HEK293 (cell line): Measurements from ENCODE around the gene MCIDAS.

Experiments used
- MZF1 ChIP-seq: fragments of 450-650 bp; formaldehyde crosslinking; IDR thresholded peaks from 2 replicates; pipeline ENCODE4 v1.5.1; 2017; ENCODE audit warnings: missing biosample characterization, missing genetic modification characterization, borderline replicate concordance
- OSR2 ChIP-seq: fragments of 450-650 bp; formaldehyde crosslinking; IDR thresholded peaks from 2 replicates; pipeline ENCODE4 v1.5.1; 2016; ENCODE audit warnings: missing biosample characterization, missing genetic modification characterization
- OVOL3 ChIP-seq: fragments of 450-650 bp; formaldehyde crosslinking; IDR thresholded peaks from 2 replicates; pipeline ENCODE4 v1.5.1; 2016; ENCODE audit warnings: missing biosample characterization, missing genetic modification characterization
- PBX3 ChIP-seq: sonication (generic); formaldehyde crosslinking; IDR thresholded peaks from 2 replicates; pipeline ENCODE4 v1.8.1; 2022; ENCODE audit warnings: mild to moderate bottlenecking, moderate library complexity, missing genetic modification reagents
- REPIN1 ChIP-seq: fragments of 450-650 bp; formaldehyde crosslinking; IDR thresholded peaks from 2 replicates; pipeline ENCODE4 v1.5.1; 2017; ENCODE audit warnings: missing biosample characterization, missing genetic modification characterization, low read depth
- SALL2 ChIP-seq: fragments of 450-650 bp; formaldehyde crosslinking; IDR thresholded peaks from 2 replicates; pipeline ENCODE4 v1.5.0; 2017; ENCODE audit warnings: missing biosample characterization, mild to moderate bottlenecking, missing genetic modification characterization, borderline replicate concordance
- SCRT2 ChIP-seq: fragments of 450-650 bp; formaldehyde crosslinking; IDR thresholded peaks from 2 replicates; pipeline ENCODE4 v1.5.1; 2016; ENCODE audit warnings: missing biosample characterization, missing genetic modification characterization
- ZBTB21 ChIP-seq: fragments of 450-650 bp; formaldehyde crosslinking; IDR thresholded peaks from 2 replicates; pipeline ENCODE4 v1.5.1; 2017; ENCODE audit warnings: missing biosample characterization, missing genetic modification characterization
- ZEB2 ChIP-seq: fragments of 450-650 bp; formaldehyde crosslinking; IDR thresholded peaks from 2 replicates; pipeline ENCODE4 v1.5.1; 2016; ENCODE audit warnings: missing biosample characterization, missing genetic modification characterization
- ZFP69B ChIP-seq: fragments of 450-650 bp; formaldehyde crosslinking; IDR thresholded peaks from 2 replicates; pipeline ENCODE4 v1.5.1; 2016; ENCODE audit warnings: missing biosample characterization, missing genetic modification characterization
- ZNF10 ChIP-seq: fragments of 450-650 bp; formaldehyde crosslinking; IDR thresholded peaks from 2 replicates; pipeline ENCODE4 v1.5.1; 2017; ENCODE audit warnings: missing biosample characterization, missing genetic modification characterization
- ZNF140 ChIP-seq: fragments of 450-650 bp; formaldehyde crosslinking; IDR thresholded peaks from 2 replicates; pipeline ENCODE4 v1.5.1; 2016; ENCODE audit warnings: missing biosample characterization, missing genetic modification characterization
- ZNF146 ChIP-seq: fragments of 450-650 bp; formaldehyde crosslinking; IDR thresholded peaks from 2 replicates; pipeline ENCODE4 v1.5.1; 2016; ENCODE audit warnings: missing biosample characterization, missing genetic modification characterization
- ZNF169 ChIP-seq: fragments of 450-650 bp; formaldehyde crosslinking; IDR thresholded peaks from 2 replicates; pipeline ENCODE4 v1.5.1; 2016; ENCODE audit warnings: missing biosample characterization, missing genetic modification characterization
- ZNF184 ChIP-seq: fragments of 450-650 bp; IDR thresholded peaks from 2 replicates; pipeline ENCODE4 v1.5.1; 2018; ENCODE audit warnings: missing biosample characterization, mild to moderate bottlenecking, missing genetic modification characterization
- ZNF19 ChIP-seq: fragments of 450-650 bp; formaldehyde crosslinking; IDR thresholded peaks from 2 replicates; pipeline ENCODE4; 2016; ENCODE audit warnings: missing biosample characterization, missing genetic modification characterization, low read depth
- ZNF292 ChIP-seq: fragments of 450-650 bp; formaldehyde crosslinking; IDR thresholded peaks from 2 replicates; pipeline ENCODE4 v1.5.1; 2016; ENCODE audit warnings: low read depth, missing biosample characterization, missing genetic modification characterization, borderline replicate concordance
- ZNF398 ChIP-seq: fragments of 450-650 bp; formaldehyde crosslinking; IDR thresholded peaks from 2 replicates; pipeline ENCODE4 v1.5.1; 2017; ENCODE audit warnings: missing biosample characterization, missing genetic modification characterization
- ZNF404 ChIP-seq: fragments of 450-650 bp; formaldehyde crosslinking; IDR thresholded peaks from 2 replicates; pipeline ENCODE4 v1.5.1; 2017; ENCODE audit warnings: missing biosample characterization, missing genetic modification characterization
- ZNF416 ChIP-seq: fragments of 450-650 bp; formaldehyde crosslinking; IDR thresholded peaks from 2 replicates; pipeline ENCODE4 v1.5.1; 2016; ENCODE audit warnings: missing biosample characterization, missing genetic modification characterization
- ZNF48 ChIP-seq: fragments of 450-650 bp; formaldehyde crosslinking; IDR thresholded peaks from 2 replicates; pipeline ENCODE4 v1.5.1; 2016; ENCODE audit warnings: missing biosample characterization, missing genetic modification characterization
- ZNF514 ChIP-seq: fragments of 450-650 bp; formaldehyde crosslinking; IDR thresholded peaks from 2 replicates; pipeline ENCODE4 v1.5.1; 2016; ENCODE audit warnings: missing biosample characterization, missing genetic modification characterization
- ZNF548 ChIP-seq: fragments of 450-650 bp; formaldehyde crosslinking; IDR thresholded peaks from 2 replicates; pipeline ENCODE4 v1.5.1; 2016; ENCODE audit warnings: missing biosample characterization, missing genetic modification characterization
- ZNF654 ChIP-seq: fragments of 450-650 bp; formaldehyde crosslinking; IDR thresholded peaks from 2 replicates; pipeline ENCODE4 v1.5.1; 2016; ENCODE audit warnings: low read depth, missing biosample characterization, missing genetic modification characterization
- ZNF664 ChIP-seq: fragments of 450-650 bp; formaldehyde crosslinking; IDR thresholded peaks from 2 replicates; pipeline ENCODE4 v1.5.1; 2016; ENCODE audit warnings: missing biosample characterization, missing genetic modification characterization
- ZNF677 ChIP-seq: fragments of 450-650 bp; IDR thresholded peaks from 2 replicates; pipeline ENCODE4 v1.5.0; 2018; ENCODE audit warnings: missing biosample characterization, mild to moderate bottlenecking, missing genetic modification characterization, moderate library complexity
- ZNF701 ChIP-seq: fragments of 450-650 bp; formaldehyde crosslinking; IDR thresholded peaks from 2 replicates; pipeline ENCODE4 v1.5.1; 2016; ENCODE audit warnings: missing biosample characterization, missing genetic modification characterization
- ZNF768 ChIP-seq: fragments of 450-650 bp; formaldehyde crosslinking; IDR thresholded peaks from 2 replicates; pipeline ENCODE4 v1.5.1; 2018; ENCODE audit warnings: missing biosample characterization, mild to moderate bottlenecking, missing genetic modification characterization
- ZNF791 ChIP-seq: fragments of 450-650 bp; formaldehyde crosslinking; IDR thresholded peaks from 2 replicates; pipeline ENCODE4 v1.5.1; 2016; ENCODE audit warnings: missing biosample characterization, missing genetic modification characterization
- ZSCAN16 ChIP-seq: fragments of 450-650 bp; formaldehyde crosslinking; IDR thresholded peaks from 2 replicates; pipeline ENCODE4 v1.5.1; 2016; ENCODE audit warnings: missing biosample characterization, missing genetic modification characterization
- ZXDB ChIP-seq: fragments of 450-650 bp; formaldehyde crosslinking; IDR thresholded peaks from 2 replicates; pipeline ENCODE4 v1.5.1; 2016; ENCODE audit warnings: missing biosample characterization, missing genetic modification characterization
- TF ChIP-seq, protein P1 (sequence below): fragments of 450-650 bp; formaldehyde crosslinking; IDR thresholded peaks from 2 replicates; pipeline ENCODE4 v1.5.1; 2016; ENCODE audit warnings: missing biosample characterization, missing genetic modification characterization
- TF ChIP-seq, protein P2 (sequence below): fragments of 450-650 bp; formaldehyde crosslinking; IDR thresholded peaks from 2 replicates; pipeline ENCODE4 v1.5.1; 2016; ENCODE audit warnings: missing biosample characterization, missing genetic modification characterization

Gene MCIDAS

GRCh38 chr5:55226027-55226933, 835 bp downstream of the MCIDAS start (continued):
- TF ChIP-seq ZNF398 (tag by site-specific recombination) (no peak), ZEB2 (peak; percentile 94), PBX3 (CRISPR knock-in tag) (no peak; the same call in none of the 2 replicates), REPIN1 (tag by site-specific recombination) (no peak; the same call in 1 of the 2 replicates), ZNF701 (tag by site-specific recombination) (no peak), ZNF664 (tag by site-specific recombination) (no peak), ZNF548 (tag by site-specific recombination) (no peak), ZNF48 (tag by site-specific recombination) (no peak), ZNF19 (tag by site-specific recombination) (no peak), SCRT2 (tag by site-specific recombination) (peak; percentile 96), ZNF10 (tag by site-specific recombination) (no peak), ZSCAN16 (tag by site-specific recombination) (0 out of 2 replicates have a peak, but pooled peaks have one; percentile 14), ZXDB (tag by site-specific recombination) (0 out of 2 replicates have a peak, but pooled peaks have one; percentile 57), MZF1 (tag by site-specific recombination) (0 out of 2 replicates have a peak, but pooled peaks have one; percentile 15), ZNF140 (tag by site-specific recombination) (no peak), ZNF514 (tag by site-specific recombination) (no peak), ZNF404 (no peak), ZNF677 (tag by site-specific recombination) (no peak), ZNF791 (tag by site-specific recombination) (no peak), OSR2 (tag by site-specific recombination) (no peak), ZNF416 (0 out of 2 replicates have a peak, but pooled peaks have one; percentile 29), OVOL3 (tag by site-specific recombination) (no peak), ZNF654 (tag by site-specific recombination) (peak; percentile 78), ZNF146 (tag by site-specific recombination) (no peak), ZNF184 (tag by site-specific recombination) (no peak), ZNF768 (no peak), SALL2 (tag by site-specific recombination) (no peak), ZFP69B (tag by site-specific recombination) (no peak), ZNF292 (tag by site-specific recombination) (no peak), ZBTB21 (tag by site-specific recombination) (peak; percentile 49; the same call in 1 of the 2 replicates), ZNF169 (no peak)
- TF ChIP-seq, protein P1, sequence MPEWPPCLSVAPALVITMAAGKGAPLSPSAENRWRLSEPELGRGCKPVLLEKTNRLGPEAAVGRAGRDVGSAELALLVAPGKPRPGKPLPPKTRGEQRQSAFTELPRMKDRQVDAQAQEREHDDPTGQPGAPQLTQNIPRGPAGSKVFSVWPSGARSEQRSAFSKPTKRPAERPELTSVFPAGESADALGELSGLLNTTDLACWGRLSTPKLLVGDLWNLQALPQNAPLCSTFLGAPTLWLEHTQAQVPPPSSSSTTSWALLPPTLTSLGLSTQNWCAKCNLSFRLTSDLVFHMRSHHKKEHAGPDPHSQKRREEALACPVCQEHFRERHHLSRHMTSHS (tag by site-specific recombination) = no peak
- TF ChIP-seq, protein P2, sequence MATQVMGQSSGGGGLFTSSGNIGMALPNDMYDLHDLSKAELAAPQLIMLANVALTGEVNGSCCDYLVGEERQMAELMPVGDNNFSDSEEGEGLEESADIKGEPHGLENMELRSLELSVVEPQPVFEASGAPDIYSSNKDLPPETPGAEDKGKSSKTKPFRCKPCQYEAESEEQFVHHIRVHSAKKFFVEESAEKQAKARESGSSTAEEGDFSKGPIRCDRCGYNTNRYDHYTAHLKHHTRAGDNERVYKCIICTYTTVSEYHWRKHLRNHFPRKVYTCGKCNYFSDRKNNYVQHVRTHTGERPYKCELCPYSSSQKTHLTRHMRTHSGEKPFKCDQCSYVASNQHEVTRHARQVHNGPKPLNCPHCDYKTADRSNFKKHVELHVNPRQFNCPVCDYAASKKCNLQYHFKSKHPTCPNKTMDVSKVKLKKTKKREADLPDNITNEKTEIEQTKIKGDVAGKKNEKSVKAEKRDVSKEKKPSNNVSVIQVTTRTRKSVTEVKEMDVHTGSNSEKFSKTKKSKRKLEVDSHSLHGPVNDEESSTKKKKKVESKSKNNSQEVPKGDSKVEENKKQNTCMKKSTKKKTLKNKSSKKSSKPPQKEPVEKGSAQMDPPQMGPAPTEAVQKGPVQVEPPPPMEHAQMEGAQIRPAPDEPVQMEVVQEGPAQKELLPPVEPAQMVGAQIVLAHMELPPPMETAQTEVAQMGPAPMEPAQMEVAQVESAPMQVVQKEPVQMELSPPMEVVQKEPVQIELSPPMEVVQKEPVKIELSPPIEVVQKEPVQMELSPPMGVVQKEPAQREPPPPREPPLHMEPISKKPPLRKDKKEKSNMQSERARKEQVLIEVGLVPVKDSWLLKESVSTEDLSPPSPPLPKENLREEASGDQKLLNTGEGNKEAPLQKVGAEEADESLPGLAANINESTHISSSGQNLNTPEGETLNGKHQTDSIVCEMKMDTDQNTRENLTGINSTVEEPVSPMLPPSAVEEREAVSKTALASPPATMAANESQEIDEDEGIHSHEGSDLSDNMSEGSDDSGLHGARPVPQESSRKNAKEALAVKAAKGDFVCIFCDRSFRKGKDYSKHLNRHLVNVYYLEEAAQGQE (tag by site-specific recombination) = no peak
